Left lung (tissue), 10 donors: ENCODE data around the gene FAM135A. TPM values are rescaled to one million over a fixed set of nuclear protein-coding genes. Genes with fewer than 3 reads are reported as not detected.
"Not testable (repeated sequence)": the region's sequence is repeated elsewhere in the genome, so short reads cannot be mapped to it uniquely, and the experiment has no call there.

Experiments
- ATAC-seq: fragments of 200-7000 bp; cut with Tn5 transposase; one replicate; pipeline ENCODE4 v1.9.1; 2020; ENCODE audit warnings: moderate library complexity
- DNase-seq, 4 donors: peaks; one replicate each; pipeline ENCODE4 v3.0.0-alpha.2; 2013 to 2020
- H3K27ac ChIP-seq, 2 donors: fragments of 200-600 bp; sonication (generic) in 1 of 2; one replicate each; pipeline versions ENCODE4 v1.5.0 to v1.8.0; 2020 to 2021
- H3K27me3 ChIP-seq, 2 donors: fragments of 200-600 bp; sonication (generic) in 1 of 2; one replicate each; pipeline versions ENCODE4 v1.5.0 to v1.8.0; 2020 to 2021
- H3K36me3 ChIP-seq, 2 donors: fragments of 200-600 bp; sonication (generic) in 1 of 2; one replicate each; pipeline versions ENCODE4 v1.5.0 to v1.8.0; 2020 to 2021
- H3K4me1 ChIP-seq, 2 donors: fragments of 200-600 bp; one replicate each; pipeline ENCODE4 v1.8.0; 2021
- H3K4me3 ChIP-seq, 2 donors: fragments of 200-600 bp; sonication (generic) in 1 of 2; one replicate each; pipeline versions ENCODE4 v1.5.0 to v1.8.0; 2020 to 2021; ENCODE audit warnings: mild to moderate bottlenecking in 1 of 2
- H3K9me3 ChIP-seq, 2 donors: fragments of 200-600 bp; sonication (generic) in 1 of 2; one replicate each; pipeline versions ENCODE4 v1.5.0 to v1.8.0; 2020 to 2021
- intact Hi-C, 2 donors: fragments of 100-400 bp; cut with DNase I; formaldehyde crosslinking; loops; one replicate each; pipeline versions ENCODE4 v1.11.2 to v1.14.2; 2022
- polyA plus RNA-seq, 6 donors: library from polyadenylated mRNA; unstranded; fragments of 120-200 nt; gene quantifications; one replicate each; pipeline ENCODE4 v1.2.1, GENCODE V29; 2013; ENCODE audit not compliant: insufficient read length in 6 of 6
- total RNA-seq, 2 donors: library from RNA; stranded (reverse); fragmentation: NEBNext Ultra II Directional; extraction: Animal tissue kit (Norgen Biotek cat#: 25700); gene quantifications; one replicate each; pipeline ENCODE4 v1.2.1, GENCODE V29; 2021
- TF ChIP-seq, protein P1 (sequence below), 2 donors: fragments of 200-600 bp; sonication (generic) in 1 of 2; IDR thresholded peaks; one replicate each; pipeline versions ENCODE4 v1.5.0 to v1.8.0; 2021; ENCODE audit warnings: antibody characterized with exemption in 2 of 2
- donor health status: DM: no; HTN: yes; CAD: no.
- donor health status: DM: no; HTN: no; CAD: no.

The FAM135A gene
- total and polyA plus RNA-seq, 8 donors = 21.9 to 28.8 (median 25.8) TPM

DNA sequence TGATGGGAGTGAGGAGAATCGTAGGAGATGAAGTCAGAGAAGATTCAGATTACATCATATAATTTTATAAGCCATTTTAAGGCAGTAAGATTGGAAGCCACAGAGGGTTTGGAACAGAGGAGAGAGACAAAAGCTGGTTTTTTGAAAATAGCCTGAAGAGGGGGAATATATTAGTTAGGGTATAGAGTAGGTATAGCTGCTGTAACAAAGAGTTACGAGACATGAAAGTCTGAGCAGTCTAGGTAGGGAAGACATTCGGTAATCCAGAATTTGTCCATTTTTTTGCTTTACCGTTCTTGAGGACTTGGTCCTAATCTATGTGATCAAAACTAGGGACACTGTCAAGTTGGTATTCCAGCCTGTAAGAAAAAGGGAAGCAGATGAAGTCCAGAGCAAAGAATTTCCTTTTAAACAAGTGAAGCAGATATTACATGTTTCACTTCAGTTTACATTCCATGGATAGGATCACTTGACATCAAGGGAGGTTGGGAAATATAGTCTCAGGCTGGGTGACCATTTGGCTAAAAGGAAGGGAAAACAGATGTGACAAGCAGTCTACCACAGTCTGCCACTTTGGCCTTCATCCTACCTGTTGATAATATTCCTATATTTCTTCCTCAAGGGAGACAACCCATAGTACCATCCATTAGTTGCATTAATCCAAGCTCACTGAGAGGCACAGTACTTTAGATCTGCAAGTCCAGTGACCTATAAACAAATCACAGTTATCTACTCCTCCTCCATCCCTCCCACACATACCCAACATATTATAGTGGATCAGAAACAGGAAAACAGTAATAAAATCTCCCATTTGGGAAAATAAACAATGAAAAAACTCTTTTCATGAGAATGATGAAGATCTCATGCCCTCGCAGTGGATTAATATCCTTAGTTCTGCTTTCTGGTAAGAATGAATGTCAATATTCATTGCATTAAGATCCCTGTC is 10.2 kb downstream of the FAM135A start:
- TF ChIP-seq, protein P1, sequence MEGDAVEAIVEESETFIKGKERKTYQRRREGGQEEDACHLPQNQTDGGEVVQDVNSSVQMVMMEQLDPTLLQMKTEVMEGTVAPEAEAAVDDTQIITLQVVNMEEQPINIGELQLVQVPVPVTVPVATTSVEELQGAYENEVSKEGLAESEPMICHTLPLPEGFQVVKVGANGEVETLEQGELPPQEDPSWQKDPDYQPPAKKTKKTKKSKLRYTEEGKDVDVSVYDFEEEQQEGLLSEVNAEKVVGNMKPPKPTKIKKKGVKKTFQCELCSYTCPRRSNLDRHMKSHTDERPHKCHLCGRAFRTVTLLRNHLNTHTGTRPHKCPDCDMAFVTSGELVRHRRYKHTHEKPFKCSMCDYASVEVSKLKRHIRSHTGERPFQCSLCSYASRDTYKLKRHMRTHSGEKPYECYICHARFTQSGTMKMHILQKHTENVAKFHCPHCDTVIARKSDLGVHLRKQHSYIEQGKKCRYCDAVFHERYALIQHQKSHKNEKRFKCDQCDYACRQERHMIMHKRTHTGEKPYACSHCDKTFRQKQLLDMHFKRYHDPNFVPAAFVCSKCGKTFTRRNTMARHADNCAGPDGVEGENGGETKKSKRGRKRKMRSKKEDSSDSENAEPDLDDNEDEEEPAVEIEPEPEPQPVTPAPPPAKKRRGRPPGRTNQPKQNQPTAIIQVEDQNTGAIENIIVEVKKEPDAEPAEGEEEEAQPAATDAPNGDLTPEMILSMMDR (IDR thresholded peaks at IDR 0.05) = no peak
- Histone ChIP-seq H3K4me1 (no peaks in the 10 kb centered on the region), H3K27ac (no peak overlapping the region), H3K9me3 (no peaks in the 10 kb centered on the region), H3K27me3 (no peaks in the 10 kb centered on the region), H3K4me3 (no peak overlapping the region), H3K36me3 (peaks cover 0 to 29% of the 10 kb centered on the region in 2 donors)
- intact Hi-C loops = no loop called here
- DNase-seq (no peak), ATAC-seq (no peak)

DNA sequence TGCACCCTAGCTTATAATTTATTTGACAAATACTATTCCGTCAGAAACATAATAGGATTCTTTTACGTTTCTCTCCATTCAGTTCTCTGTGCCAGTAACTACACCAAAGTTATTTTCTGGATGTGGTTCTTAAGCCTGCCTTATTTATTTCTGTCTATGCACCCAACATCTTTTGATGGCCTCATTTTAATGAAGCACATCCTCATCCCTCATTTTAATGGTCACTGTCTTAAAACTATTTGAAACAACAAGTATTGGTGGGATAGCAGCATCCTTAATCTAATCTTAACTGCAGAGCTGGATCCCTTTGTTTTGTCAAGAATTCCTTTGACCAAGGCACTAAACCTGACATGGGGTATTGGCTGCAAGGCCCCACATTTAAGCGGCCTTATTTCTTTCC is 11.0 kb downstream of the FAM135A start:
- Histone ChIP-seq H3K4me3 (no peak overlapping the region), H3K36me3 (peaks cover 0 to 29% of the 10 kb centered on the region in 2 donors), H3K4me1 (no peaks in the 10 kb centered on the region), H3K27me3 (no peaks in the 10 kb centered on the region), H3K27ac (no peak overlapping the region), H3K9me3 (no peaks in the 10 kb centered on the region)
- TF ChIP-seq, protein P1 (IDR thresholded peaks at IDR 0.05) = no peak
- DNase-seq = no peak
- no peak for ATAC-seq
- intact Hi-C loops = no loop called here

DNA sequence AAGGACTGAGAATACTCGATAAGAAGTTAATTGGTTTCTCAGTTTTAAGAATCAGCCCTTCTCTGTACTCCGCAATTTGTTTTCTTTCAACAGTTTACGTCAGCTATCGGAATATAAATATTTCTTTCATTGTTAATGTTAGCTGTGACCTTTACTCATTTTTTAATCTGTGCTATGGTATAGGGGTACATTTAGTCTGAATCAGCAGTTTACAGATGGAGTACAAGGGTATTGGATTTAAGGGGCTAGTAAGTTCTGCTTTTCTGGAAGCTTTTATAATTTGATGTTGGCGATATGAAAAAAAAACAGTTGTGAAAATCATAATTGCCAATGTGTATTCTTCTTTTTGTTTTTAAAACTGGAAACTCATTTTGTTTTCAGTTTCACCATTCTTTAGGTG is 23.0 kb downstream of the FAM135A start:
- H3K36me3 ChIP-seq = peaks cover 0 to 42% of the 10 kb centered on the region in 2 donors
- no peak for DNase-seq
- no peak for ATAC-seq
- intact Hi-C loops = no loop called here
- H3K4me3 ChIP-seq = no peak overlapping the region
- no peaks in the 10 kb centered on the region for H3K9me3 ChIP-seq
- no peak overlapping the region for H3K27ac ChIP-seq
- TF ChIP-seq, protein P1 (IDR thresholded peaks at IDR 0.05) = no peak
- H3K4me1 ChIP-seq = no peaks in the 10 kb centered on the region
- H3K27me3 ChIP-seq = no peaks in the 10 kb centered on the region

DNA sequence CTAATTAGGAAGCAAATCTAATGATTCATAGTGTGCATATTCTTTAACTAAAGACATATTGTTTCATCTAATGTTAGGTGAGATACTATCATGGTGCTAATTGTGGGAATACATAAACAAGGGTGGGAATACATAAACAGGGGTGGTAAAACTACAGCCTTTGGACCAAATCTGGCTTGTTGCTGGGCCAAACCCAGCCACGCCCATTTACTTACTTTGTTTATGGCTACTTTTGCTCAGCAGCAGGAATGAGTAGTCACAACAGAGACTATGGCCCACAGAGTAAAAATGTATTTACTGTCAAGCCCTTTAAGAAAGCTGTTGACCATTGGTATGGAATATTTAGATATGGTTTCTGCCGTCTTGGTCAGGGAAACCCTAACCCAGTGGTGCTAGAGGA is 31.7 kb downstream of the FAM135A start:
- DNase-seq (no peak), ATAC-seq (no peak)
- Histone ChIP-seq H3K9me3 (peaks cover 0 to 10% of the 10 kb centered on the region in 2 donors), H3K4me1 (no peaks in the 10 kb centered on the region), H3K4me3 (no peak overlapping the region), H3K27ac (no peak overlapping the region), H3K27me3 (no peaks in the 10 kb centered on the region), H3K36me3 (peaks cover 0 to 29% of the 10 kb centered on the region in 2 donors)
- intact Hi-C loops = no loop called here
- TF ChIP-seq, protein P1 (IDR thresholded peaks at IDR 0.05) = no peak

DNA sequence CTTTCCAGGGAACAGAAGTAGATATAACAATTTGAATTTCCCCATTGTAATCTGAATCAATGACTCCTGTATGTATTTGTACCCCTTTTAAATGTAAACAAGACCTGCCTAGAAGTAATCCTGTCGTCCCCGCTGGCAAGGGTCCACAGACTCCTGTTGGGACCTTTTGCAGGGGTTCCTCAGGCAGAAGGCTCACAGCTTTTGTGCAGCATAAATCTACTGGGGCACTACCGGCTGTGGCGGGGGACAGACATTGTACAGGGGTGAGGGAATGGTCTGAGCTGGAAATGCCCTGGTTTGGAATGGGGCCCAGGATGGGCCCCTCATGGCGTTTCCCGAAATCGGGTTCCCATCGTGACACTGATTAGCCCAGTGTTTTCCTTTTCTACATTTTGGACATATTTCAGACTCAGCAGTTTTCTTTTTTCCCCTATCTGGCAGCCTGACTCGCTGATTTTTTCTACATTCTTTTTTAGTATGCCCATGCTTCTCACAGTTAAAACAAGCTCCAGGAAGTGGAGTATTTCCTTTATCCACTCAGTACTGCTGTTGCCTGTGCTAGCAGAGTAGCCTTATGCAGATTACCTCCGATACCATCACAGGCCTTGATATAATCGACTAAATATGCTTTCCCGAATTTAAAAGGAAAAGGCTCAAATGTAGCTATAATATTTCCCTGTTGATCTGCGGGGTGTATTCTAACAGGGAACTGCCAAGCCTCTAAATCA is 34.2 kb downstream of the FAM135A start:
- DNase-seq, ATAC-seq, H3K4me3 ChIP-seq, H3K27me3 ChIP-seq, H3K27ac ChIP-seq, H3K4me1 ChIP-seq, H3K9me3 ChIP-seq, intact Hi-C loops: not testable (repeated sequence)
- peaks cover 0 to 17% of the 10 kb centered on the region in 2 donors for H3K36me3 ChIP-seq

DNA sequence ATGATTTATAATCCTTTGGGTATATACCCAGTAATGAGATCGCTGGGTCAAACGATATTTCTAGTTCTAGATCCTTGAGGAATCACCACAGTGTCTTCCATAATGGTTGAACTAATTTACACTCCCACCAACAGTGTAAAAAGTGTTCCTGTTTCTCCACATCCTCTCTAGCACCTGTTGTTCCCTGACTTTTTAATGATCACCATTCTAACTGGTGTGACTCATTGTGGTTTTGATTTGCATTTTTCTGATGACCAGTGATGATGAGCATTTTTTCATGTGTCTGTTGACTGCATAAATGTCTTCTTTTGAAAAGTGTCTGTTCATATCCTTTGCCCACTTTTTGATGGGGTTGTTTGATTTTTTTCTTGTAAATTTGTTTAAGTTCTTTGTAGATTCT is 40.6 kb downstream of the FAM135A start:
- H3K9me3 ChIP-seq, ATAC-seq, H3K27me3 ChIP-seq, H3K27ac ChIP-seq, intact Hi-C loops, H3K4me1 ChIP-seq, DNase-seq, H3K4me3 ChIP-seq: not testable (repeated sequence)
- H3K36me3 ChIP-seq = peaks cover 0 to 11% of the 10 kb centered on the region in 2 donors
